ENCODE measurements around the gene SCAMP5. TPM values are rescaled to one million over a fixed set of nuclear protein-coding genes. Genes with fewer than 3 reads are reported as not detected.

Gene SCAMP5
- total RNA-seq, 1 experiment from 2014 or later = 11.8 TPM

DNA sequence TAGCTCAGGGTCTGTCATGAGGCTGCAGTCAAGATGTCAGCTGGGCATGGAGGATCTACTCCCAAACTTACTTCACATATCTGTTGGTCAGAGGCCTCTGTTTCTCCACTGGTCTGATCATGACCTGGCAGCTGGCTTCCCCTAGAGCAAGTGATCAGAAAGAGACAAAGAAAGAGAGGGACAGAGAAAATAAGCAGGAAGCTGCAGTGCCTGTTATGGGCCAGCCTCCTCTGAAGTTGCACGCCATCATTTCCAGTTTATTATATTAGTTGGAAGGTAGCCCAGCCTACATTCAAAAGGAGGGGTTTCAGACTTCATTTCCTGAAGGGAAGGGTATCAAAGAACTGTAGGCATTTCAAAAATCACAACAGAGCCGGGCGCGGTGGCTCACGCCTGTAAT is 33.7 kb upstream of the SCAMP5 start:
- H3K4me3 Mint-ChIP-seq (ENCODE audit: unreplicated experiment) = no peak overlapping the region
- no peaks in the 10 kb centered on the region for H3K27me3 Mint-ChIP-seq (ENCODE audit: insufficient read depth, unreplicated experiment)
- no peaks in the 10 kb centered on the region for H3K9me3 Mint-ChIP-seq (ENCODE audit: unreplicated experiment)
- no TSS peak for BruUV-seq (replicated peaks)
- Histone ChIP-seq H3K36me3 (ENCODE audit: control insufficient read depth, insufficient read depth, low read length) (no peaks in the 10 kb centered on the region), H3K9me3 (no peaks in the 10 kb centered on the region), H3K4me1 (no peaks in the 10 kb centered on the region; the same call in 1 of the 2 replicates), H3K4me3 (ENCODE audit: low read depth, low read length) (no peak overlapping the region), H3K27me3 (replicated peaks; ENCODE audit: control insufficient read depth, insufficient read depth, low read length) (no peaks in the 10 kb centered on the region)
- no peak for DNase-seq
- ChIA-PET POLR2A (no interaction called here), CTCF (no interaction called here)
- TF ChIP-seq CTCF (IDR thresholded peaks at IDR 0.05; ENCODE audit: insufficient read depth in 1 of 2, low read depth in 1 of 2, low read length in 1 of 2, severe bottlenecking in 1 of 2, unreplicated experiment in 1 of 2) = no peak
- H3K4me1 Mint-ChIP-seq (ENCODE audit: low read depth, unreplicated experiment) = no peaks in the 10 kb centered on the region
- no peak overlapping the region for H3K27ac Mint-ChIP-seq (ENCODE audit: unreplicated experiment)
- intact Hi-C loops (cut with micrococcal nuclease; ENCODE audit: unreplicated experiment) = no loop called here
- H3K36me3 Mint-ChIP-seq (ENCODE audit: insufficient read depth, unreplicated experiment) = no peaks in the 10 kb centered on the region

GRCh38 chr15:74962219-74962618 is 33.1 kb upstream of the SCAMP5 start:
- ChIA-PET POLR2A (interaction anchor here (0.6 kb wide), 1 partner anchor 221 kb away, joined by 3 read pairs; no protein-coding TSS in a partner anchor), CTCF (no interaction called here)
- H3K4me1 Mint-ChIP-seq (ENCODE audit: low read depth, unreplicated experiment) = no peaks in the 10 kb centered on the region
- no peak for TF ChIP-seq CTCF (IDR thresholded peaks at IDR 0.05; ENCODE audit: insufficient read depth in 1 of 2, low read depth in 1 of 2, low read length in 1 of 2, severe bottlenecking in 1 of 2, unreplicated experiment in 1 of 2)
- no peaks in the 10 kb centered on the region for H3K27me3 ChIP-seq (replicated peaks; ENCODE audit: control insufficient read depth, insufficient read depth, low read length)
- BruUV-seq (replicated peaks) = no TSS peak
- no peak overlapping the region for H3K27ac Mint-ChIP-seq (ENCODE audit: unreplicated experiment)
- H3K27me3 Mint-ChIP-seq (ENCODE audit: insufficient read depth, unreplicated experiment) = no peaks in the 10 kb centered on the region
- H3K9me3 ChIP-seq = no peaks in the 10 kb centered on the region
- no peaks in the 10 kb centered on the region for H3K36me3 ChIP-seq (ENCODE audit: control insufficient read depth, insufficient read depth, low read length)
- no peaks in the 10 kb centered on the region for H3K9me3 Mint-ChIP-seq (ENCODE audit: unreplicated experiment)
- intact Hi-C loops (cut with micrococcal nuclease; ENCODE audit: unreplicated experiment) = no loop called here
- no peak for DNase-seq
- H3K4me3 ChIP-seq (ENCODE audit: low read depth, low read length) = no peak overlapping the region
- H3K4me1 ChIP-seq = no peaks in the 10 kb centered on the region; the same call in 1 of the 2 replicates
- no peaks in the 10 kb centered on the region for H3K36me3 Mint-ChIP-seq (ENCODE audit: insufficient read depth, unreplicated experiment)
- H3K4me3 Mint-ChIP-seq (ENCODE audit: unreplicated experiment) = no peak overlapping the region

DNA sequence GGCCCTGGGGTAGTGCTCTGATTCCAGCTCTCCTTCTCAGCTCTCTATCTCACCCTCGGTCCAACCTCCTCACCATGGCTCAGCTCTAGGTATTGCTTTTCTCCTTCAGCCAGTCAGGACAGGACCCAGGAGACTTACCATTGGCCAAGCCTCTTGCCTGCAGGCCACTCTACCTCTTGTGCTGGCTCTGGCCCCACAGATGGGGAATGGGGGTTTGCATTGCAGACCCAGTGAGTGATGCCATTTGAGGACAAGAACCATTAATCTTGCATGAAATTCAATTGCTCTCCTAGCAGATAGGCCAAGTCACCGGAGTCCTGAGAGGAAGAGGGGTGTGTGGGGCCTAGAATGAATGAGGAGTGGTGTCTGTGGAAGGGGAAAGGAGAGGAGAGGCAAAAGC is 32.7 kb upstream of the SCAMP5 start:
- Histone ChIP-seq H3K4me1 (no peaks in the 10 kb centered on the region; the same call in 1 of the 2 replicates), H3K36me3 (ENCODE audit: control insufficient read depth, insufficient read depth, low read length) (no peaks in the 10 kb centered on the region), H3K4me3 (ENCODE audit: low read depth, low read length) (no peak overlapping the region), H3K9me3 (no peaks in the 10 kb centered on the region), H3K27me3 (replicated peaks; ENCODE audit: control insufficient read depth, insufficient read depth, low read length) (no peaks in the 10 kb centered on the region)
- ChIA-PET POLR2A (interaction anchor here (0.6 kb wide), 1 partner anchor 221 kb away, joined by 3 read pairs; no protein-coding TSS in a partner anchor), CTCF (no interaction called here)
- no TSS peak for BruUV-seq (replicated peaks)
- no peak for TF ChIP-seq CTCF (IDR thresholded peaks at IDR 0.05; ENCODE audit: insufficient read depth in 1 of 2, low read depth in 1 of 2, low read length in 1 of 2, severe bottlenecking in 1 of 2, unreplicated experiment in 1 of 2)
- intact Hi-C loops (cut with micrococcal nuclease; ENCODE audit: unreplicated experiment) = no loop called here
- Mint-ChIP-seq H3K9me3 (ENCODE audit: unreplicated experiment) (no peaks in the 10 kb centered on the region), H3K4me3 (ENCODE audit: unreplicated experiment) (no peak overlapping the region), H3K27ac (ENCODE audit: unreplicated experiment) (no peak overlapping the region), H3K4me1 (ENCODE audit: low read depth, unreplicated experiment) (no peaks in the 10 kb centered on the region), H3K27me3 (ENCODE audit: insufficient read depth, unreplicated experiment) (no peaks in the 10 kb centered on the region), H3K36me3 (ENCODE audit: insufficient read depth, unreplicated experiment) (no peaks in the 10 kb centered on the region)
- DNase-seq = no peak
